ENCODE results near the gene IL4R.

Gene IL4R

DNA sequence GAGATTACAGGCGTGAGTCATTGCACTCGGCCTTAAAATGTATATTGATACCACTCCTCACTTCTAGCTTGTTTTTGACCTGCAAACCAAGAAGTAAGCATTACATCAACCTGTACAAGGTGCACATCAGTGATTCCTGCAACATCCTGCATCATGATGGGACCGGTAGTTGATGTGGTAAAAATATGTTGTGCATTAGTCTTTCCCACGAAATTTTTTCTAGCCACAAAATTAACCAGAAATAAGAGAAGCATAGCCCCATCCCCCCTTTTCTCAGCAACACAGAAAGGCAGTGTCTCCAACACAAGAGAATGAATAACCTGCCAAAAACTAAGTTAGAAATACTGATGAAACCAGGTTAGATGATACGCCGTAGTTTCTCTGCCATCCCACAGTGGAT is 24.1 kb upstream of the IL4R start:
- DNase-seq = no peak

DNA sequence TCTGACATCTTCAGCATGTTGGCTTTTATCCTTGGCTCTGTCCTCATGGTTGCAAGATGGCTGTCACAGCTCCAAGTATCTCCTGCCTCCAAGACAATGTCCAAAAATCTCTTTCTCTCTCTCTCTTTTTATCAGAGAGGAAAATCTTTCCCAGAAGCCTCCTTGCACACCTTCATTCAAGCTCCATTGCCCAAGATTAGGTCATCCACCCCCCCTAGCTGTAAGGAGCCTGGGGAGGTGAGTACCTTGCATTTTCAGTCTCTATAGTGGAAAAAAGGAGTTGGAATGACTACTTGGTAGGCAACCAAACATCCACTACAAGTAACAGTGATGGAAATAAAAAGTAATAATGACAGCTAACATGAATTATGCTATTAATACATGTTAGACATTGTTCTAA is 23.2 kb upstream of the IL4R start:
- DNase-seq = no peak

DNA sequence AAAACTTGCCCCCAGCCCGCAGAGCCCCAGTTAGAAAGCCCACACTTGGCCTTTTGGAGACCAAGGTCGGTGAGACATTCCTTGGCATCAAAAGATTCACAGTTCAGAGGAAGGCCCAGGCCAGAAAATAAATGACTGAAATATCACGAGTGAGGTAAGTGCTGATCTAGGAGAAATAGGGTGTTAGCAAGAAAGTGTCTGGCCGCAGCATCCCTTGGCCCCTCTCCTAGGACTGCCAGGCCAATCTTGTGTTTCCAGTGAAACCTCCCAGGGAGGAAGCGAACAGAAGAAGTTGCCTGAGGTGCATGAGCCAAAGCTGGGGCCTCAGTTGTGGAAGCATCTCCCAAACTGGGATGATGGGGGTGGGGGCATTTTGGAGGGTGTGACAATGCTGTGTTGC is 22.7 kb upstream of the IL4R start:
- DNase-seq = no peak

DNA sequence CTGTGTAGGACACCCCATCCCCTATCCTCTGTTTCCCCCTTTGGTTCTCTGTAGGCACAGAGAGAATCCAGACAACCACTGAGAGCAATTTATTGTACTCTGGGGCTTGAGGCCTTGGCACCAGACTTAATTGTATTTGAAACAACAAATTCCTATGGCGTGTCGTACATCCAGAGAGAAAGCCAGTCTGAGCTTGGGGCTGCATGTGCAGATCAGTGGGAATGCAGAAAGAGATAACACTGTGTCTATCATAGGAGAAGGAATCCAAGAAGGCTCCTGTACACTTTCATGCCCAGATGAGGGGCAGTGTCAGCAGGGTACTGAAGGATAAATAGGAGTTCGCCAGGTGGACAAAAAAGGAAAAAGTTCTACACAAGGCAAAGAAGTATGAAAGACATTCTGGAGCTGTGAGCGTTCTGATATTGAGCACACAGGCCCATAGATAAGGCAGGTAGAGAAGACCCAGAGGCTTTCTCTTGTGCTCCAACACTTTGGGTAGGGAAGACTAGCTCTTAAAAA is 22.0 kb upstream of the IL4R start:
- DNase-seq = no peak

DNA sequence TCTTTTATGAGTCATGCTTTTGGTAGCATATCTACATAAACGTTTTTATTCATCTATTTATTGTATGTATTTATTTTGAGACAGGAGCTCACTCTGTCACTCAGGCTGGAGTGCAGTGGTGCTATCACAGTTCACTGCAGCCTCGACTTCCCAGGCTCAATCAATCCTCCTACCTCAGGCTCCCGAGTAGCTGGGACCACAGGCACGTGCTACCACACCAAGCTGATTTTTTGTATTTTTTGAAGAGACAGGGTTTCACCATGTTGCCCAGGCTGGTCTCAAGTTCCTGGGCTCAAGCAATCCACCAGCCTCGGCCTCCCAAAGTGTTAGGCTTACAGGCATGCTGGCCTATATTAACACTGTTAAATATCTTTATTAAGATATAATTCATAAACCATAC is 20.4 kb upstream of the IL4R start:
- DNase-seq = no peak

DNA sequence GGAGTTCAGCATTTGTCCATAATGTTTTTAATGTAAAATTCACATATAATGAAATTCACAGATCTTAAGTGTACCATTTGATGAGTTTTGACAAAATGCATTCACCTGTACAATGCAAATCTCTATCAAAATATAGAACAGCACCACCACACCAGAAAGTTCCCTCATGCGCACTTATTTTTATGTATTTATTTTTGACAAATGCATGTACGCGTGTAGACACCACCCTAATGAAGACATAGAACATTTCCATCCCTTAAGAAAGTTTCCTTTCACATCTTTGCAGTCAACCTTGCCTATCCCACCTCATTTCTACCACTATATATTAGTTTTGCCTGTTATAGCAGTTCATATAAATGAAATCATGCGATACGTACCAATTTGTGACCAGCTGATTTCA is 15.6 kb upstream of the IL4R start:
- no peak for DNase-seq

DNA sequence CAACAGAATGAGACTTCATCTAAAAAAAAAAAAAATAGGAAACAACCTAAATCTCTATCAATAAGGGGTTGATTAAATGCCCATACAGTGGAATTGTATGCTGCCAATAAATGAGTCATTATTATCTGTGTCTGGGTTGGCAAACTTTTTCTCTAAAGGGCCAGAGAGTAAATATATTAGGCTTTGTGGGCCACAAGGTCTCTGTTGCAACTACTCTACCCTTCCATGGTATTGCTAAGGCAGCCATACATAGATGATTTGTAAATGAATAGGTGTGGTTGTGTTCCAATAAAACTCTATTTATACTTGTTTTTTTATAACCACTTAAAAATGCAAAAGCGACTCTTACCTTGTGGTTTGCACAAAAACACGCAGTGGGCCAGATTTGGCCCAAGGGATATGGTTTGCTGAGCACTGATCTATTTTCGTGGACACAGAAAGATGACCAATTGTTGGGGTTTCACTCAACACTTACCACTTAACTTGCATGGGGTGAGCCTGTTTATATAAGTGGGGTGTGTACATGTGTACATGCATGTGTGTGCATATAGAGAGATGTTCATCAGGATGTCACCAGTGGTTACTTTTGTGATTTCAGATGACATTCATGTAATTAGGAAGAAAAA is 12.4 kb upstream of the IL4R start:
- no peak for DNase-seq

DNA sequence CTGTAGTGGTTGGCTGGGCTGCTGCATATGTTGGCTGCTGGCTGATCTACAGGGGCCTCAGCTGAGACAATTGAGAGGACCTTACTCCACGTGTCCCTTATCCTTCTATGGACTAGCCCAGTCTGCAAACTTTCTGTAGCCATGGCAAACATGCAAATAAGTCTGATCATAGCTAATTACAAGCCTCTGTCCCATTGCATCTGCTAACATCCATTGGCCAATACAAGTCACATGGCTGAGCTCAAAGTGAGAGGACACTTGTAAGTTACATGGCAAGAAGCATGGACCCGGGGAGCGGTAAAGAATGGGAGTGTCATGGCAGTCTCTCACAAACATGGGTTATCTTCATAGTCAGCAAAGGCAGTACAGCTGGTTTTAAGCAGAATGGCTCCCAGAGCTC is 11.6 kb upstream of the IL4R start:
- no peak for DNase-seq

DNA sequence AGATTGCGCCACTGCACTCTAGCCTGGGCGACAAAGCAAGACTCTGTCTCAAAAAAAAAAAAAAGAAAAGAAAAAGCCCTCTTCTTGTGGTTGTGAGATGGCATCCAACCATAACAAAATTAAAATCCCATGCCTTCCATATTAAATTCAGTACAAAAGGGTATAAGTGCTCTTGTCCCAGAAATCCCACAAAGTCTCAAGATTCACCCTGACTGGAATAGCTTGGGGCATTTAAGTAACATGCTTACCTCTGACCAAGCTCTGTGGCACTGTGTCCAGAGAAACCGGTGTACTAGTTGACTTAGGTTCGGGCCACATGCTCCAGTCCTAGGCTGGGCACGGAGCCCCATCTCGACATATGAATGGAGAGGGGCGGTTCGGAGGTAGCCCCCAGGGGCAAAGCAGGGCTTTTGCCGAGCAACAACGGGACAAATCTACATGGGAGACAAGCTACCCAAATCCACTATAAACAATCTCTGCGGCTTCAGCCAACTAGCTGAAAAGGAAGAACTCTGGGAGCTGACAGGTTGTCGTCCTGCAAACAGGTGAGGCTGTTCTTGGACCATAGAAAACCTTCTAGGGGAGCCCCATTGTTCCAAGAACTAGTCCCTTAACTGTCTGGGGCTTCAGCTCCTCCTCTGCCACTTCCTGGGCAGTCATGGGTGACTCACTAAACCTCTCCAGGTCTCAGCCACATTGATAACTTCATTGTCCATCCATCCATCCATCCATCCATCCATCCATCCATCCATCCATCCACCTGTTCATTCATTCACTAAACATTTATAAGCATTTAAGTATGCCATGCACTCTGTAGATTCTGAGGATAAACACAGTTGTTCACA is 10.3 kb upstream of the IL4R start:
- no peak for DNase-seq

DNA sequence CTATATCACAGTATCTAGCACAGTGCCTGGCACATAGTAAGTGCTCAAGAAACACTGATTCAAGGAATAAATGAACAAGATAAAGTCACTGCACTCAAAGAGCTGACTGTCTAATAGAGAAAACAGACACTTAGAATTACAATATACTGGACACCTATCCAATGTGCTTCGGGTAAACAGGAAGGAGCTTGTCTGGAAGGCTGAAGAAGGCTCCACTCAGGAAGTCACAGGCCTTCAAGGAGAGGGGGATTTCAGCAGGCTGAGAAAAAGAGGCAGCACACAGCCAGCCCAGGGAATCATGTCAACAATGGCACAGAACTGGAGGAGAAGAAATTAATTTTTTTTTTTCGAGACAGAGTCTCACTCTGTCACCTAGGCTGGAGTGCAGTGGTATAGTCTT is 9.7 kb upstream of the IL4R start:
- no peak for DNase-seq

DNA sequence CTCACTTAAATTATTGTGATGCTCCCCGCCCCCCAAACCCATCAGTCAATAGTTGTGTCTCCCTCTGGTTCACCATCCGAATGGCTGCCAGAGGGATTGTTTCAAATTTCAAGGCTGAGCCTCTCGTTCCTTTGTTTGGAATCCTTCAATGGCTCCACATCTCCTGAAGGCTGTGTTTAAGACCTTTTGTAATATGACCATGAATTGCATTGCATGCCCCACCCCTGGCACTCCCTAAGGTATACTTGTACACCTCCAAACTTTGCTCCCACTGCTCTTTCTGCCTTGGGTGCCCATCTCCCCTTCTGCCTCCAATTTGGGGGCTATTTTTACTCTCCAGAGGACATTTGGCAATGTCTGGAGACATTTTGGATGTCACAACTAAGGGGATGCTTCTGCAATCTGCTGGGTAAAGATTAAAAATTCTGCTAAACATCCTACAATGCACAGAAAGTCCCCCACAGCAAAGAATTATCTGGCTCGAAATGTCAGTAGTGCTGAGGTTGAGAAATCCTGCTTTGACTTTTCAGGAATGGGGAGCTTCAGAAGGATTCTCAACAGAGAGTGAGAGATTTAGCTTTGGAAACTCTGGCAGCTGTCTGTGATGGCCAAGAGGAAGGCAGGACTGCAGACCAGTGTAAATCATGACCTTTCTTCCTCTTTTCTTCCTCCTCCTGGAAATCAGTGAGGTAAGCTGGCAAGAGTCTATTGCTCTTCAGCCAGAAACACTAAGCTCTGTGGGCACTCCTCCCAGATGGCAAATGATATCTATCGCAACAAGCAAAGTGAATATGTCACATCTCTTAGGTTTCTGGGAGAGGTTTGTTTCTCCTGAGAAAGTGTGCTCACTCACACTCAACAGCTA is 8.7 kb upstream of the IL4R start:
- DNase-seq = peak; percentile 78

DNA sequence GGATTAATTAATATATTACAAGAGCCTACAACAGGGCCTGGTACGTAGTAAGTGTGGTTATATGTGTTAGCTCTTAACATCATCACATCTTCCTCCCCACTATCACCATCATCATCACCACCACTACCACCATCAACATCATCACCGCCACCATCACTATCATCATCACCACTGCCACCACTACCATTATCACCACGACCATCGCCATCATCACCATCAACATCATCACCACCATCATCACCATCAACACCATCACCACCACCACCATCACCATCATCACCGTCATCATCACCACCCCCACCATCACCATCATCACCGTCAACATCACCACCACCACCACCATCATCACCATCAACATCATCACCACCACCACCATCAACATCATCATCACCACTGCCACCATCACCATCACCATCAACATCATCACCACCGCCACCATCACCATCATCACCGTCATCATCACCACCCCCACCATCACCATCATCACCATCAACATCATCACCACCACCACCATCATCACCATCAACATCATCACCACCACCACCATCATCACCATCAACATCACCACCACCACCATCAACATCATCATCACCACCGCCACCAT is 7.8 kb upstream of the IL4R start:
- no peak for DNase-seq

DNA sequence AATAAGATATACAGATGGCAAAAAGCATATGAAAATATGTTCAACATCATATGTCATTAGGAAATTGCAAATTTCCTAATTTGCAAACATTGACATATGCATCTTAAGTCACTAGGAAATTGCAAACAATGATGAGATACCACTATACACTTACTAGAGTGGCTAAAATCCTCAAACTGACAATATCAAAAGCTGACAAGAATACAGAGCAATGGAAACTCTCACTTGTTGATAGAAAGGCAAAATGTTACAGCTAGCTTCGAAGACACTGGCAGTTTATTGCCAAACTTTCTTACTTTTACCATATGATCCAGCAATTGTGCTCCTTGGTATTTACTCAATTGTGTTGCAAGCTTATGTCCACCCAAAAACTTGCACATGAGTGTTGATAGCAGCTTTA is 5.0 kb upstream of the IL4R start:
- no peak for DNase-seq

DNA sequence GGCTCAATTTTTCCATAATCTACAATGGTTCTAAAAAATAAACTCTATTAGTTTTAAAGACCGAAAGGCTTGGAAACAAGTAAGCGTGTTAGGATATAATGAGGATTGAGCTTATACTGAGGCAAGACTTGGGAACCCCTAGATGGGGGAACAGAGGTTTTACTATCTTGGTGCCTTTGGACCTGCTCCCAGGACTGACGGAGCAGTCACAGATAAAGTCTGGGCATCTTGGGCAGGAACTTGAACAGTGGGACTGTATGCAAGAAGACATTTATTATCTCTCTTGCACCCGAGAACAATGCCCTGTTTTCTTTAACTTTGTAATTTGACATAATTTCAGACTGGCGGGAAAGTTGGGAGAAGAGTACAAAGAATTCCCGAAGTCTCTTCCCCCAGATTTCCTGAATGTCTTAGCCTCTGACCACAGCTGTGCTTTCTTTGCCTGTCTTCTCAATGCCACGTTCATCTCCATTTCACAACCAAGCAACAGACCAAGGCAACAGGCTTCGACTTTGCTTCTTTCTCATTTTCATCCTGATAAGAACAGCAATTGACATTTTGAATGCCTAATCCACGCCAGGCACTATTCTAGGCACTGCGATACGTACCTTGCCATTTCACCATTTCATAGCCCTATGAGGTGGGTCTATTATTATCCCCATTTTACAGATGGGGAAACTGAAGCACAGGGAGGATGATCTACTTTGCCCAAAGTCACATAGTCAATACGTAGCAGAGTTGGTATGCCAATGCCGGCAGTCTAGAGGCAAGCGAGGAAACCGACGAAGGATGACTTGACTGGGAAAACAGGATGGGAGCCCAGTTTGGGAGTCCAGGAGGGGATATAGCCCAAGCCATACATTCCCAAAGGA is 3.0 kb upstream of the IL4R start:
- no peak for DNase-seq

DNA sequence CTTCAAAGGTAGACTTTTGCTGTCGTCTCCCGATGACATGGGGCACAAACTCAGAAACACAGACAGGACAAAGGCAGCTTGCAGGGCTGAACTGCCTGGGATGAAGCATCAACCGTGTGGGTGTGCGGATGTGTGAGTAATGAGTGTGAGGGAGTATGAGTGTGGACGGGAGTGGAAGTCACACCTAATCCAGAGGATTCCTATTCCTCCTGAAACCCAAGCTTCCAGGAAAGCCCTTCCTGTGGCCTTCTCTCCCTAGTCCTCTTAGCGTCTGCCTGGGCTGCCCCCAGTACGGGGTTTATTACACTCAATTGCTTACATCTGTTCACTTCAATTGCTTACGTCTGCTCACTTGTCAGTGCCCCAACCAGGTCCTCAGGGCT is 2.3 kb upstream of the IL4R start:
- DNase-seq = no peak

DNA sequence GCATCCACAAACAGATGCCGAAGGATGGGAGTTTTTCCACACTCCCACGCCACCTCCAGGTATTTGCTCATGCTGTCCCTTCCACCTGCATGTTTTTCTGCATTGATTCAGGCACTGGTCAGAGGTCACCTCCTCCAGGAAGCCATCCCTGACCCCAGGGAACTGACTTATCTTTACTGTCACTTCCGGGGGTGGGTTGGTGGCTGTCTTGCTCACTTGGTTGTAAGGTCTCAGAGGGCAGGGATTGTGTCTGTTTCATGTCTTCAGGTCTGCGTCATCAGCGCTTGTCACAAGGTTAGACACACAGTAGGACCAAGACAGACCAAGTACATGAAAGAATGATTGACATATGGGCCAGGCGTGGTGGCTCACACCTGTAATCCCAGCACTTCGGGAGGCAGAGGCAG is 1.9 kb upstream of the IL4R start:
- DNase-seq = no peak

DNA sequence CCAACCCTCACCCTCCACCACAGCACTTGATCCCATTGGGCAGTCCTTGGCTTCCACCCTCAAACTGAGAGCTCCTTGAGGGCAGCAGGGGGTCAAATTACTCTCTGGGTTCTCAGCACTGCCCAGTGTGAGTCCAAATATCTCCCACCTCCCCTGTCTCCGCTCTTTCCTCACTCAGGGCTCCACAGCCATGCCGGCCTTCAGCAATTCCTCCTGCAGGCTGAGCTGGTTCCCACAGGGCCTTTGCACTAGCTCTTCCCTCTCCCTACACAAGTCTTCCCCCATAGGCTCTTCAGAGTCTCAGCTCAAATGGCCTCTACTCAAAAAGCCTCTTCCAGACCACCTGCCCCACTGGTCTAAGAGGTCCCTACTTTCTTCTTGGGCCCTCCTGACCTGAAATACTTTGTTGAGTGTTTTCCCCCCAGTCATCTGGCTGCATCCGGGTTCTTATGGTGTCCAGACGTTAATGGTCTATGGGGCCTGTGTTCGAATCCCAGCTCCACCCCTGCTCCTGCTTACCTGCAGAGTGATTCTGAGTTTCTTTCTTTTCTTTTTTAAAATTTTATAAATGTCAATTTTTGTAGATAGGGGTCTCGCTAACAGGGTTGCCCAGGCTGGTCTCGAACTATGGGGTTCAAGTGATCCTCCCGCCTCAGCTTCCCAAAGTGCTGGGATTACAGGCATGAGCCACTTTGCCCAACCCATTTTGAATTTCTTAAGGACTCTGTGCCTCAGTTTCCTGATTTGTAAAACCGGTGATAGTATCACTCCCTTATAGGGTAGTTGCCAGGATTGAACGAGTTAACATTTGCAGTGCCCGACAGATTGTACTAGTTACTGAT is 973 bp upstream of the IL4R start:
- DNase-seq = no peak

DNA sequence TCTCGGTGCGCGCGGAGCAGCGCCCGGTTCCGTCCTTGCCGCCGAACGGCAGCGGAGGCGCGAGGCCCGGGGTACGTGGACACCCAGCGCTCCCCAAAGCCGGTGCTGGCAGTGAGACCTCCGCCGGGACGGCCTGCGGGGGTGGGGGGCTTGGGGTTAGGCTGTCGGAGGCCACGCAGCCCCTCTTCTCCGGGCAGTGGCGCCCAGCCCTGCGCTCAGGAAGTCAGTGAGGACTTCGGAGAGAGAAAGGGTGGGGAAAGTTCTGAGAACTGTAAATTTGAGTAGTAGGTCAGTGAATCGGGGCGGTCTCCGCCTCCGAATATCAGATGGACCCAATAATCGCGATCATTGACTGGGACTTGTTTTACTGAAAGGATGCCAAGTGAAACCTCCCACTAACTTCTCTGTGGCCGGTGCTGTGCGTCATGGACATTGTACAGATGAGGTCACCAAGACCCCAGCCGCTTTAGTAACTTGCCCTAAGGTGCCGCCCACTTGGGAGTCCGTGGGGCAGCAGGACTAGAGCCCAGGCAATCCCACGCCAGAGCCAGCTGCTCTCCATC is 468 bp downstream of the IL4R start:
- DNase-seq = no peak

DNA sequence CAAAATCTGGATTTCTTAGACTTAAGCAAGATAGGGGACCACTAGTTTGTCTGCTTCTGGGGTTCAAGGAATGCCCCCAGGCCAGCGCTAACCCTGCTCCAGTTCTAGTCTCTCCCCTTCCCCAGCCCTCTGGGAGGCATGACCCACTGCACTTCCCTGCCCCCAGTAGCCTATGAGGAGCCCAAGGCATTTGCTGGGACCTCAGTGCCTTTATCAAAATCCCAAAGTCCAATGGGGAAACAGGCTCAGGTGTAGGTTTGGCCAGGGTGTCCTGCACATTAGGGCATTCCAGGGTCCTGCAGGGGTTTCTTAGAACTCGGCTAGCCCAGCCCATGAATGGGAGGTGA is 1.2 kb downstream of the IL4R start:
- no peak for DNase-seq

DNA sequence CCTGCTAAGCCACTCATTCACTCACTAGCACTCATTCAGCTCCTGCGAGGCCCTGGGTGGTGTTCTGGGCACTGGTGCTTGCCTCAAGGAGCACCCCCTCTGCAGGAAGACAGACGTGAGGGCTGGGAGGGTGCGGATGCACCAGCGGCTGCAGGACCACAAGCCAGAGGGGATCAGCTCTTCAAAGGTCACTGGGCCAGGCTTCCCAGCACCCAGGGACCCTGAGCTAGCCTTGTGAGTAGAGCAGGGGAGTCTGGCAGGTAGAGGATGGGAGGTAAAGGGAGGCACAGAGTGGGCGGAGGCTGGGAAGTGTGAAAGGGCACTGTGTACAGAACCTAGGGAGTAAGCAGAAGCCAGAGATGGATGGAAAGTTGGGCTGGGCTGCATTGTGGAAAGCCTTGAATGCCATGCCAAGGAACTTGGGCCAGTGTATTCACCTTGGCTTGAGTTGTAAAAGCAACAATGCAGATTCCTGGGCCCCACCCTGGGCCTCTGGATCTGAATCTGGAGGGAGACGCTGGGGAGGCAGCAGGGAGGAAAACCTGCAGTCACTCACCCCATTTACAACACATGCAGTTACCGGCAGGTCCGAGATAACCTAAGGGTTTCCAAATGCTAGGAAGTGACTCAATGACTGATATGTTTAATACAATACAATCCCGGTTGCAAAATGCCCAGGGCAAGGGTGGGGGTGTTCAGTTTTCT is 1.7 kb downstream of the IL4R start:
- DNase-seq = peak; percentile 51
